Prostate gland (tissue), 2 donors: ENCODE results near the gene OR10H1. TPM values are rescaled to one million over a fixed set of nuclear protein-coding genes. Genes with fewer than 3 reads are reported as not detected.

ENCODE experiments used
- DNase-seq: peaks from one replicate; pipeline ENCODE4 v3.0.0-alpha.2; 2019; ENCODE audit warnings: low spot score
- H3K27ac ChIP-seq, 2 donors: fragments of 200-600 bp; sonication (generic); 2 replicates each; pipeline ENCODE4 v1.5.1; 2017 to 2019
- H3K27me3 ChIP-seq: fragments of 200-600 bp; sonication (generic); replicated peaks from 2 replicates; pipeline ENCODE4 v1.5.1; 2019; ENCODE audit not compliant: insufficient read depth
- H3K36me3 ChIP-seq, 2 donors: fragments of 200-600 bp; sonication (generic); 1 replicate in 1 of 2; 2 replicates in 1 of 2; pipeline versions ENCODE4 v1.5.1 to v1.8.1; 2017 to 2019
- H3K4me1 ChIP-seq: fragments of 200-600 bp; sonication (generic); replicated peaks from 2 replicates; pipeline ENCODE4 v1.5.1; 2019
- H3K4me3 ChIP-seq, 2 donors: fragments of 200-600 bp; sonication (generic); 2 replicates each; pipeline ENCODE4 v1.5.1; 2017 to 2019
- H3K9me3 ChIP-seq: fragments of 200-600 bp; sonication (generic); 2 replicates; pipeline ENCODE4 v1.5.1; 2017
- POLR2A ChIP-seq: fragments of 450-650 bp; IDR thresholded peaks from one replicate; pipeline ENCODE4 v1.6.1; 2016; ENCODE audit warnings: antibody characterized with exemption, mild to moderate bottlenecking
- POLR2AphosphoS5 ChIP-seq: sonication (generic); formaldehyde crosslinking; IDR thresholded peaks from one replicate; pipeline ENCODE4 v1.6.1; 2017; ENCODE audit warnings: antibody characterized with exemption
- WGBS: methylation state at CpG from one replicate; pipeline ENCODE4 v1.1.5; 2018; 5-methylcytosine and 5-hydroxymethylcytosine counted together
- intact Hi-C: fragments of 100-400 bp; cut with DNase I; formaldehyde crosslinking; loops from one replicate; pipeline ENCODE4 v1.14.2; 2022
- total RNA-seq, 2 donors: library from RNA; depleted of rRNA; stranded (reverse); fragments of >200 nt; gene quantifications; one replicate each; pipeline ENCODE4 v1.1.0, GENCODE V29; 2016
- TF ChIP-seq, protein P1 (sequence below), 4 experiments: fragments of 200-600 bp in 2 of 4; fragments of 450-650 bp in 2 of 4; sonication (generic) in 2 of 4; IDR thresholded peaks; 1 replicate in 3 of 4; 2 replicates in 1 of 4; pipeline ENCODE4 v1.5.1; 2016 to 2019; ENCODE audit warnings: antibody characterized with exemption in 4 of 4, mild to moderate bottlenecking in 2 of 4, moderate library complexity in 2 of 4

The OR10H1 gene
- total RNA-seq, 2 donors from 2014 or later, result 0.64 to 0.97 TPM

DNA sequence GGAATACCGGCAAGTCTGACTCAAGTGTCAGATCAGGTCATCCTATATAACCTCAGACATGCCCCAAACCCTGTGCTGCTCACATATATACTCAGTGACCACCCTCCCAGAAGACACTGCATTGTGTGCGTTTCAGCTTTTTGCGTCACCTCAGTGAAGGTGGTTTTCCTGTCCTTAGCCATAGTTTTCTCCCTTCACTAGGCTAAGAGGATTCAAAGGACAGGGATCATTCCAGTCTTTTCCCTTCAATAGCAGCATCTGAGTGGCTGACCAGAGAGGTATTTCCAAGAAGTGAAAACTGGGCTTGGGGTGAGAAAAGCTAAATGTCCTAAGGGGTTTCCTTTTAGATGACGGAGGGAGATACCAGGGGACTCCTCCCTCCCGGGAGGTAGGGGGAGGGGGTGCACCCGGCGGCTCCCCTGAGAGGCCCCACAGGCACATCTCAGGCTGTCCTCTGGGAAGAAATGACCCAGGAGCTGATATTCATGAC lies 12.7 kb upstream of the OR10H1 start:
- WGBS, result 55% methylated on average over 7 of the region's 7 CpGs
- no peak overlapping the region for H3K27ac ChIP-seq
- intact Hi-C loops, result no loop called here

GRCh38 chr19:15825753-15826152 lies 10.3 kb upstream of the OR10H1 start:
- no peaks in the 10 kb centered on the region for H3K9me3 ChIP-seq
- no peak for TF ChIP-seq POLR2AphosphoS5
- TF ChIP-seq, protein P1, sequence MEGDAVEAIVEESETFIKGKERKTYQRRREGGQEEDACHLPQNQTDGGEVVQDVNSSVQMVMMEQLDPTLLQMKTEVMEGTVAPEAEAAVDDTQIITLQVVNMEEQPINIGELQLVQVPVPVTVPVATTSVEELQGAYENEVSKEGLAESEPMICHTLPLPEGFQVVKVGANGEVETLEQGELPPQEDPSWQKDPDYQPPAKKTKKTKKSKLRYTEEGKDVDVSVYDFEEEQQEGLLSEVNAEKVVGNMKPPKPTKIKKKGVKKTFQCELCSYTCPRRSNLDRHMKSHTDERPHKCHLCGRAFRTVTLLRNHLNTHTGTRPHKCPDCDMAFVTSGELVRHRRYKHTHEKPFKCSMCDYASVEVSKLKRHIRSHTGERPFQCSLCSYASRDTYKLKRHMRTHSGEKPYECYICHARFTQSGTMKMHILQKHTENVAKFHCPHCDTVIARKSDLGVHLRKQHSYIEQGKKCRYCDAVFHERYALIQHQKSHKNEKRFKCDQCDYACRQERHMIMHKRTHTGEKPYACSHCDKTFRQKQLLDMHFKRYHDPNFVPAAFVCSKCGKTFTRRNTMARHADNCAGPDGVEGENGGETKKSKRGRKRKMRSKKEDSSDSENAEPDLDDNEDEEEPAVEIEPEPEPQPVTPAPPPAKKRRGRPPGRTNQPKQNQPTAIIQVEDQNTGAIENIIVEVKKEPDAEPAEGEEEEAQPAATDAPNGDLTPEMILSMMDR (IDR thresholded peaks at IDR 0.05), result no peak
- TF ChIP-seq POLR2A, result no peak
- intact Hi-C loops, result no loop called here
- H3K27ac ChIP-seq, result no peak overlapping the region
- 85% methylated on average over 1 of the region's 1 CpG for WGBS
- no peak overlapping the region for H3K4me3 ChIP-seq
- H3K36me3 ChIP-seq, result no peaks in the 10 kb centered on the region
- H3K27me3 ChIP-seq, result no peaks in the 10 kb centered on the region
- no peak for DNase-seq
- H3K4me1 ChIP-seq, result no peaks in the 10 kb centered on the region

More for the DNA sequence above, 12.7 kb upstream of the OR10H1 start:
- no peak for DNase-seq
- TF ChIP-seq, protein P1 (IDR thresholded peaks at IDR 0.05), result no peak
- no peak for TF ChIP-seq POLR2AphosphoS5
- no peak for TF ChIP-seq POLR2A
- Histone ChIP-seq H3K27me3 (no peaks in the 10 kb centered on the region), H3K36me3 (no peaks in the 10 kb centered on the region), H3K4me3 (no peak overlapping the region), H3K9me3 (no peaks in the 10 kb centered on the region), H3K4me1 (no peaks in the 10 kb centered on the region)

DNA sequence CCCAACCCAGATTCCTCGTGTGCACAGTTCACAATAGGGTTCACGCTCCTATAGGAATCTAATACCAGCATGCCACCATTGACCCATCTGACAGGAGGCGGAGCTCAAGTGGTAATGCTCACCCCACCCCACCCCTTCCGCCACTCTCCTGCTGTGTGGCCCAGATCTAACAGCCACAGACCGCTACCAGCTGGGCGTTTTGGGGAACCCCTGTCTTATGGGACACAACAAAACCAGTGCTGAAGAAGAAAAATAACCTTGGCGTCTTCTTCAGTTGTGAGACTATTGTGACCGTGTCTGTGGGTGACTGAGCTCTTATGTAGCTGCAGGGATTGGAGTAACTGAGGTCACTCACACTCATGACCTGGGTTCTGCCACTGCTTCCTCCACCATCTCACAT lies 5.2 kb upstream of the OR10H1 start:
- 88% methylated on average over 8 of the region's 8 CpGs for WGBS
- intact Hi-C loops, result no loop called here

GRCh38 chr19:15813916-15814315 lies 1.5 kb downstream of the OR10H1 start:
- TF ChIP-seq POLR2AphosphoS5, result no peak
- H3K36me3 ChIP-seq, result no peaks in the 10 kb centered on the region
- intact Hi-C loops, result no loop called here
- H3K27ac ChIP-seq, result no peak overlapping the region
- H3K27me3 ChIP-seq, result no peaks in the 10 kb centered on the region
- 45% methylated on average over 7 of the region's 7 CpGs for WGBS
- H3K4me3 ChIP-seq, result no peak overlapping the region
- DNase-seq, result no peak
- H3K4me1 ChIP-seq, result no peaks in the 10 kb centered on the region
- H3K9me3 ChIP-seq, result no peaks in the 10 kb centered on the region

More for the DNA sequence above, 5.2 kb upstream of the OR10H1 start:
- Histone ChIP-seq H3K27ac (no peak overlapping the region), H3K4me1 (no peaks in the 10 kb centered on the region), H3K27me3 (no peaks in the 10 kb centered on the region), H3K36me3 (no peaks in the 10 kb centered on the region), H3K9me3 (no peaks in the 10 kb centered on the region), H3K4me3 (no peak overlapping the region)
- TF ChIP-seq POLR2A (no peak), POLR2AphosphoS5 (no peak)
- TF ChIP-seq, protein P1 (IDR thresholded peaks at IDR 0.05), result no peak
- DNase-seq, result no peak

DNA sequence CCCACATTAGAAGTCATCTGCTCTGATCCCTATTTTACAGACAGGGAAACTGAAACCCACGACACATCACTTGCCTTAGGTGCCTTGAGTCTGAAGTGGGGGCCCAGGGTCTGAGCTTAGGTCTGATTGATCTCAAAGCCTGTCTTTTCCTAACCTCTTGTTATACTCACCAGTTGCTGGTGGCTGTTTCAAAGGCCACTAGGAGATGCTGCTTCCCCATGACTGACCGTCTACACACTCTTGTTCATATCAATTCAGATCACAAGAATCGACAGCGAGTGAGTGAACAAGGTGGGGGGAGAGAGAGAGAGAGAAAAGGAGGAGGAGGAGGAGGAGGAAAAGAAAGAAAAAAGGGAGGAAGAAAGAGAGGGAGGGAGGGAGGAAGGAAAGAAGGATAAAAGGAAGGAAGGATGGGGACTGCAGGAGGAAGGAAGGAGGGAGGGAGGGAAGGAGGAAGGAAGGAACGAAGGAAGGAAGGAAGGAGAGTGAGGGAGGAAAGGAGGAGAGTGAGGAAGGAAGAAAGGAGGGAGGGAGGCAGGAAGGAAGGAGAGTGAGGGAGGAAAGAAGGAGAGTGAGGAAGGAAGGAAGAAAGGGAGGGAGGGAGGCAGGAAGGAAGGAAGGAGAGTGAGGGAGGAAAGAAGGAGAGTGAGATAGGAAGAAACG lies 3.3 kb downstream of the OR10H1 start:
- Histone ChIP-seq H3K27ac (peak overlapping the region in 1 of 2 donors; percentile 12), H3K9me3 (no peaks in the 10 kb centered on the region), H3K36me3 (no peaks in the 10 kb centered on the region), H3K27me3 (no peaks in the 10 kb centered on the region), H3K4me1 (no peaks in the 10 kb centered on the region), H3K4me3 (no peak overlapping the region)
- DNase-seq, result peak; percentile 58
- WGBS, result 17% methylated on average over 6 of the region's 6 CpGs
- TF ChIP-seq POLR2A (no peak), POLR2AphosphoS5 (peak; percentile 44)
- TF ChIP-seq, protein P1 (IDR thresholded peaks at IDR 0.05), result peak; percentile 11 to 86 (median 57)
- intact Hi-C loops, result no loop called here
